HepG2 (cell line): Measurements from ENCODE around the gene MTSS2. TPM values are rescaled to one million over a fixed set of nuclear protein-coding genes. Genes with fewer than 3 reads are reported as not detected.

ENCODE experiments used
- ATAC-seq: fragments of 200-7000 bp; cut with Tn5 transposase; 3 replicates; pipeline ENCODE4 v1.9.1; 2020; ENCODE audit warnings: mild to moderate bottlenecking, moderate library complexity
- BruUV-seq: library from RNA; stranded (reverse); fragments of 400-500 nt; replicated peaks from 2 replicates; lab custom pipeline; 2021; lab: Mats Ljungman, UMichigan
- CTCF ChIA-PET: fragments of 300-600 bp; formaldehyde crosslinking; extraction: SDS; loops from one replicate; lab custom pipeline; 2021; ENCODE audit warnings: low total read pairs, inconsistent platforms, low intra/inter-chr PET ratio; lab: Yijun Ruan, JAX
- POLR2A ChIA-PET: fragments of 350-600 bp; sonication (Branson Sonifier 250); formaldehyde crosslinking; loops from one replicate; lab custom pipeline; 2020; ENCODE audit warnings: antibody characterized with exemption, inconsistent platforms; lab: Yijun Ruan, JAX
- DNase-seq: peaks from one replicate; pipeline ENCODE4 v3.0.0-alpha.2; 2015; ENCODE audit warnings: low spot score
- FAIRE-seq: peaks from 3 replicates; lab custom pipeline; 2011; peaks lifted over from hg19 to GRCh38; lab: Jason Lieb, UNC
- H2AFZ ChIP-seq: one replicate; pipeline ENCODE4 v1.6.1; 2011; ENCODE audit warnings: low read length, inconsistent platforms
- H3K27ac ChIP-seq: fragments of 300-600 bp; 3 replicates; pipeline ENCODE4 v1.8.0; 2011; ENCODE audit warnings: mixed run types, mild to moderate bottlenecking, mixed read lengths, low read length, inconsistent platforms; ENCODE audit not compliant: insufficient read depth; ENCODE audit errors: extremely low read length
- H3K27me3 ChIP-seq, 2 experiments: fragments of 200-600 bp in 1 of 2; 2 replicates in 1 of 2; 3 replicates in 1 of 2; pipeline versions ENCODE4 v1.6.0 to v1.8.0; 2011; ENCODE audit warnings: low read length in 2 of 2, mild to moderate bottlenecking in 2 of 2, moderate library complexity in 2 of 2, inconsistent platforms in 1 of 2; ENCODE audit not compliant: insufficient read depth in 2 of 2, control insufficient read depth in 1 of 2
- H3K36me3 ChIP-seq, 2 experiments: fragments of 200-600 bp in 1 of 2; replicated peaks in 1 of 2; 2 replicates in 1 of 2; 3 replicates in 1 of 2; pipeline versions ENCODE4 v1.5.1 to v1.8.0; 2011; ENCODE audit warnings: low read length in 2 of 2, inconsistent platforms in 1 of 2; ENCODE audit not compliant: insufficient read depth in 2 of 2, control insufficient read depth in 1 of 2
- H3K4me1 ChIP-seq: 2 replicates; pipeline ENCODE4 v1.5.1; 2012; ENCODE audit warnings: low read length, inconsistent platforms; ENCODE audit not compliant: insufficient read depth
- H3K4me2 ChIP-seq: 2 replicates; pipeline ENCODE4 v1.6.0; 2011; ENCODE audit warnings: low read depth, low read length, inconsistent platforms
- H3K4me3 ChIP-seq, 3 experiments: fragments of 200-600 bp in 1 of 3; sonication (generic), shearing (Covaris generic) in 1 of 3; replicated peaks in 1 of 3; 2 replicates each; pipeline ENCODE4 v1.5.1; 2011 to 2016; ENCODE audit warnings: low read length in 3 of 3, inconsistent platforms in 2 of 3, low read depth in 2 of 3, mild to moderate bottlenecking in 2 of 3, control low read depth in 1 of 3, mixed read lengths in 1 of 3; ENCODE audit not compliant: insufficient read depth in 1 of 3
- H3K79me2 ChIP-seq: one replicate; pipeline ENCODE4 v1.6.1; 2011; ENCODE audit warnings: low read length, inconsistent platforms; ENCODE audit not compliant: insufficient read depth
- H3K9ac ChIP-seq: 2 replicates; pipeline ENCODE4 v1.6.0; 2011; ENCODE audit warnings: mild to moderate bottlenecking, low read depth, low read length, inconsistent platforms; ENCODE audit not compliant: insufficient read depth
- H3K9me3 ChIP-seq: 2 replicates; pipeline ENCODE4 v1.5.1; 2012; ENCODE audit warnings: mild to moderate bottlenecking, low read length
- H4K20me1 ChIP-seq: 2 replicates; pipeline ENCODE4 v1.6.0; 2011; ENCODE audit warnings: inconsistent platforms, mild to moderate bottlenecking, low read length, moderate library complexity; ENCODE audit not compliant: insufficient read depth
- ARNTL ChIP-seq: sonication (generic); formaldehyde crosslinking; IDR thresholded peaks from 2 replicates; pipeline ENCODE4 v1.4.0; 2020; ENCODE audit warnings: mild to moderate bottlenecking, missing genetic modification reagents
- GFI1 ChIP-seq: sonication (generic); formaldehyde crosslinking; IDR thresholded peaks from 2 replicates; pipeline ENCODE4 v1.5.0; 2020; ENCODE audit warnings: missing genetic modification reagents, mild to moderate bottlenecking, borderline replicate concordance
- HINFP ChIP-seq: sonication (generic); formaldehyde crosslinking; IDR thresholded peaks from 2 replicates; pipeline ENCODE4 v1.4.0; 2020; ENCODE audit warnings: low read depth, mild to moderate bottlenecking, missing genetic modification reagents
- MYC ChIP-seq: sonication (generic); formaldehyde crosslinking; IDR thresholded peaks from 2 replicates; pipeline ENCODE4 v1.9.0; 2021; ENCODE audit warnings: missing genetic modification reagents, borderline replicate concordance
- NFE2L1 ChIP-seq: sonication (generic); formaldehyde crosslinking; IDR thresholded peaks from 2 replicates; pipeline ENCODE4 v1.4.0; 2020; ENCODE audit warnings: missing genetic modification reagents, mild to moderate bottlenecking, borderline replicate concordance
- TBP ChIP-seq: sonication (generic); formaldehyde crosslinking; IDR thresholded peaks from 2 replicates; pipeline ENCODE4 v1.5.0; 2020; ENCODE audit warnings: missing genetic modification reagents
- ZBTB49 ChIP-seq: sonication (generic); formaldehyde crosslinking; IDR thresholded peaks from 2 replicates; pipeline ENCODE4 v1.4.0; 2020; ENCODE audit warnings: missing genetic modification reagents, borderline replicate concordance
- ZNF280D ChIP-seq: sonication (generic); formaldehyde crosslinking; IDR thresholded peaks from 2 replicates; pipeline ENCODE4 v1.5.1; 2020; ENCODE audit warnings: mild to moderate bottlenecking, missing genetic modification reagents
- ZNF687 ChIP-seq: sonication (generic); formaldehyde crosslinking; IDR thresholded peaks from 2 replicates; pipeline ENCODE4 v1.5.1; 2020; ENCODE audit warnings: mild to moderate bottlenecking, missing genetic modification reagents, moderate library complexity
- WGBS: methylation state at CpG from one replicate; pipeline ENCODE4 v1.1.6; 2017; ENCODE audit warnings: low lambda C conversion rate; 5-methylcytosine and 5-hydroxymethylcytosine counted together
- in situ Hi-C: cut with HindIII; loops from 2 replicates; pipeline ENCODE4 v1.10.0; 2017; ENCODE audit warnings: low pct_unique_long_range_greater_than_20kb; ENCODE audit not compliant: extremely low pct_ligation_motif_present
- intact Hi-C: fragments of 100-400 bp; cut with micrococcal nuclease; formaldehyde crosslinking; loops from one replicate; pipeline ENCODE4 v1.10.0; 2022; ENCODE audit not compliant: unreplicated experiment
- polyA plus RNA-seq, 8 experiments: library from polyadenylated mRNA; depleted of rRNA in 3 of 8; stranded (reverse) in 7 of 8; unstranded in 1 of 8; fragments of >200 nt; fragmentation: Illumina TruSeq in 4 of 8; extraction: Trizol in 4 of 8; gene quantifications; 2 replicates each; pipeline versions ENCODE4 v1.2.1 to v1.2.3, GENCODE V29; 2011 to 2016; ENCODE audit warnings: low read depth in 4 of 8, missing spikeins in 1 of 8, mixed read lengths in 1 of 8; ENCODE audit not compliant: insufficient read depth in 1 of 8
- total RNA-seq, 5 experiments: library from RNA; depleted of rRNA; stranded (reverse); fragments of >200 nt; fragmentation: Illumina TruSeq; extraction: Trizol; gene quantifications; 2 replicates each; pipeline ENCODE4 v1.2.3, GENCODE V29; 2016; ENCODE audit warnings: low read depth in 1 of 5

Gene MTSS2
- total and polyA plus RNA-seq, 2 of the 13 experiments (the other 11 are each of a cell fraction or from before 2014, with no cell fraction given) = 132 to 242 TPM

GRCh38 chr16:70678121-70678897 is 7.5 kb downstream of the MTSS2 start:
- H3K9ac ChIP-seq = no peak overlapping the region
- H3K4me2 ChIP-seq = no peak overlapping the region
- no peak overlapping the region for H3K27ac ChIP-seq
- no peak overlapping the region for H2AFZ ChIP-seq
- in situ Hi-C loops (no loop called here), intact Hi-C loops (no loop called here)
- CTCF ChIA-PET = interaction anchor here (3.0 kb wide), 1 partner anchor 93 kb away, joined by 21 read pairs; no protein-coding TSS in a partner anchor
- ATAC-seq (no peak), DNase-seq (no peak), FAIRE-seq (no peak)
- 96% methylated on average over 20 of the region's 22 CpGs for WGBS
- peaks cover 32% of the 10 kb centered on the region for H3K4me1 ChIP-seq
- peaks cover 11% of the 10 kb centered on the region; the same call in 1 of the 2 replicates for H4K20me1 ChIP-seq
- H3K4me3 ChIP-seq = no peak overlapping the region
- BruUV-seq = no TSS peak
- peaks cover 60 to 74% of the 10 kb centered on the region in 2 experiments for H3K36me3 ChIP-seq
- POLR2A ChIA-PET = interaction anchor here (1.0 to 18.7 kb wide), 3 partner anchors 48 to 93 kb away, joined by 3 to 536 read pairs (median 3); no protein-coding TSS in a partner anchor
- no peaks in the 10 kb centered on the region for H3K27me3 ChIP-seq
- no peaks in the 10 kb centered on the region for H3K9me3 ChIP-seq
- peaks cover 43% of the 10 kb centered on the region for H3K79me2 ChIP-seq
- TF ChIP-seq HINFP (CRISPR knock-in tag) = no peak
- no peak for TF ChIP-seq NFE2L1 (CRISPR knock-in tag)
- 0 out of 2 replicates have a peak, but pooled peaks have one; percentile 24 for TF ChIP-seq MYC
- 0 out of 2 replicates have a peak, but pooled peaks have one; percentile 19 for TF ChIP-seq ZNF687 (CRISPR knock-in tag)
- no peak for TF ChIP-seq ARNTL (CRISPR knock-in tag)
- no peak for TF ChIP-seq TBP (CRISPR knock-in tag)
- TF ChIP-seq ZBTB49 (CRISPR knock-in tag) = no peak
- TF ChIP-seq GFI1 = no peak
- TF ChIP-seq ZNF280D (CRISPR knock-in tag) = no peak
